COLO668 (cell line): ENCODE results near the gene GABARAPL2.
"Not testable (repeated sequence)": the region's sequence is repeated elsewhere in the genome, so short reads cannot be mapped to it uniquely, and the experiment has no call there.

Source experiments
- DNase-seq: peaks from one replicate; lab custom pipeline; 2025; ENCODE audit not compliant: unreplicated experiment; lab: John Stamatoyannopoulos, UW

The GABARAPL2 gene

GRCh38 chr16:75590920-75591843, 25.0 kb downstream of the GABARAPL2 start:
- no peak for DNase-seq

GRCh38 chr16:75591927-75592326, 25.7 kb downstream of the GABARAPL2 start:
- not testable (repeated sequence) for DNase-seq

GRCh38 chr16:75593308-75593707, 27.1 kb downstream of the GABARAPL2 start:
- DNase-seq: no peak

GRCh38 chr16:75593825-75594820, 27.9 kb downstream of the GABARAPL2 start:
- no peak for DNase-seq

- DNase-seq: no peak
Measured at GRCh38 chr16:75599452-75600277, 33.5 kb downstream of the GABARAPL2 start.

- no peak for DNase-seq
Measured at GRCh38 chr16:75603241-75603640, 37.1 kb downstream of the GABARAPL2 start.

- no peak for DNase-seq
Measured at GRCh38 chr16:75606507-75606906, 40.3 kb downstream of the GABARAPL2 start.

GRCh38 chr16:75614066-75614897, 48.1 kb downstream of the GABARAPL2 start:
- no peak for DNase-seq

GRCh38 chr16:75615619-75616018, 49.4 kb downstream of the GABARAPL2 start:
- no peak for DNase-seq

GRCh38 chr16:75616521-75617010, 50.4 kb downstream of the GABARAPL2 start:
- DNase-seq: no peak

- DNase-seq: no peak
Measured at GRCh38 chr16:75617121-75617520, 50.9 kb downstream of the GABARAPL2 start.

- DNase-seq: no peak
Measured at GRCh38 chr16:75618780-75619179, 52.6 kb downstream of the GABARAPL2 start.

- no peak for DNase-seq
Measured at GRCh38 chr16:75620326-75621169, 54.4 kb downstream of the GABARAPL2 start.

GRCh38 chr16:75621170-75621477, 54.9 kb downstream of the GABARAPL2 start:
- DNase-seq: no peak

GRCh38 chr16:75622761-75623605, 56.8 kb downstream of the GABARAPL2 start, which contains the start of gene ADAT1:
Gene ADAT1, minus strand, starts transcription at chr16:75623281. Its CDS starts 2,482 bp downstream, at chr16:75620799.
- peak; percentile 98 for DNase-seq

GRCh38 chr16:75624921-75625334, 58.7 kb downstream of the GABARAPL2 start:
- DNase-seq: no peak

GRCh38 chr16:75626806-75627205, 60.6 kb downstream of the GABARAPL2 start:
- DNase-seq: no peak
